ENCODE measurements around the gene KIF13A.

DNA sequence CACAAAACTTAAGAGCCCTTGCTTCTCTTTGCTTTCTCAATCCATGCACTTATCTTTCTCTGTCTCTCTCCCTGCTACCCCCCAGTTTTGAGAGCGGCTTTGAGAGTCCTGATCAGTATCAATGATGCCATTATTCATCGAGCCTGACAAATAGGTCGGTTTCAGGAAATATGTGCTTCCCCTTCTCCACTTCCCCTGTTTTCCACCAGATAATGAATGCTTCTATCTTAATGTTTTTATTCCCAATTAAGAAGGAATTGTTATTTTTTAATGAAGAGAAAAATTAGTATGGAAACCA is 117.7 kb downstream of the KIF13A start:
- no peak for TF ChIP-seq POLR2A (IDR thresholded peaks at IDR 0.05)
- TF ChIP-seq, protein P1, sequence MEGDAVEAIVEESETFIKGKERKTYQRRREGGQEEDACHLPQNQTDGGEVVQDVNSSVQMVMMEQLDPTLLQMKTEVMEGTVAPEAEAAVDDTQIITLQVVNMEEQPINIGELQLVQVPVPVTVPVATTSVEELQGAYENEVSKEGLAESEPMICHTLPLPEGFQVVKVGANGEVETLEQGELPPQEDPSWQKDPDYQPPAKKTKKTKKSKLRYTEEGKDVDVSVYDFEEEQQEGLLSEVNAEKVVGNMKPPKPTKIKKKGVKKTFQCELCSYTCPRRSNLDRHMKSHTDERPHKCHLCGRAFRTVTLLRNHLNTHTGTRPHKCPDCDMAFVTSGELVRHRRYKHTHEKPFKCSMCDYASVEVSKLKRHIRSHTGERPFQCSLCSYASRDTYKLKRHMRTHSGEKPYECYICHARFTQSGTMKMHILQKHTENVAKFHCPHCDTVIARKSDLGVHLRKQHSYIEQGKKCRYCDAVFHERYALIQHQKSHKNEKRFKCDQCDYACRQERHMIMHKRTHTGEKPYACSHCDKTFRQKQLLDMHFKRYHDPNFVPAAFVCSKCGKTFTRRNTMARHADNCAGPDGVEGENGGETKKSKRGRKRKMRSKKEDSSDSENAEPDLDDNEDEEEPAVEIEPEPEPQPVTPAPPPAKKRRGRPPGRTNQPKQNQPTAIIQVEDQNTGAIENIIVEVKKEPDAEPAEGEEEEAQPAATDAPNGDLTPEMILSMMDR (IDR thresholded peaks at IDR 0.05), result no peak
